GM23338 (cell line): ENCODE results near the gene UGT1A10. TPM values are rescaled to one million over a fixed set of nuclear protein-coding genes. Genes with fewer than 3 reads are reported as not detected.

Experiments used
- ATAC-seq: fragments of 200-7000 bp; cut with Tn5 transposase; 3 replicates; pipeline ENCODE4 v1.9.1; 2020
- DNase-seq: peaks from one replicate; pipeline ENCODE4 v3.0.0-alpha.2; 2015; ENCODE audit warnings: low spot score
- H2AFZ ChIP-seq: fragments of 200-600 bp; sonication (generic); 2 replicates; pipeline ENCODE4 v1.8.0; 2016; ENCODE audit warnings: antibody characterized with exemption, mild to moderate bottlenecking, moderate library complexity
- H3F3A ChIP-seq: fragments of 200-600 bp; sonication (generic); replicated peaks from 2 replicates; pipeline ENCODE4 v1.8.0; 2017; ENCODE audit warnings: antibody characterized with exemption, mixed run types, low read depth
- H3K27ac ChIP-seq: fragments of 200-600 bp; sonication (generic); 2 replicates; pipeline ENCODE4 v1.6.1; 2016; ENCODE audit warnings: low read depth
- H3K27me3 ChIP-seq: fragments of 200-600 bp; sonication (generic); 2 replicates; pipeline ENCODE4 v1.8.0; 2016; ENCODE audit warnings: mild to moderate bottlenecking, mixed run types, moderate library complexity; ENCODE audit not compliant: insufficient read depth
- H3K36me3 ChIP-seq: fragments of 200-600 bp; sonication (generic); 2 replicates; pipeline ENCODE4 v1.8.0; 2016; ENCODE audit warnings: mild to moderate bottlenecking; ENCODE audit not compliant: insufficient read depth
- H3K4me1 ChIP-seq: fragments of 200-600 bp; sonication (generic); 2 replicates; pipeline ENCODE4 v1.8.0; 2016; ENCODE audit warnings: mild to moderate bottlenecking, moderate library complexity; ENCODE audit not compliant: insufficient read depth
- H3K4me2 ChIP-seq: fragments of 200-600 bp; sonication (generic); 2 replicates; pipeline ENCODE4 v1.7.1; 2017; ENCODE audit warnings: mixed run types
- H3K4me3 ChIP-seq: fragments of 200-600 bp; sonication (generic); 2 replicates; pipeline ENCODE4 v1.6.1; 2016; ENCODE audit warnings: mixed run types
- H3K79me2 ChIP-seq: fragments of 200-600 bp; sonication (generic); replicated peaks from 2 replicates; pipeline ENCODE4 v1.8.0; 2017; ENCODE audit warnings: mild to moderate bottlenecking; ENCODE audit not compliant: insufficient read depth
- H3K9me2 ChIP-seq: fragments of 200-600 bp; sonication (generic); 2 replicates; pipeline ENCODE4 v1.8.0; 2017; ENCODE audit not compliant: insufficient read depth
- H4K20me1 ChIP-seq: fragments of 200-600 bp; sonication (generic); replicated peaks from 2 replicates; pipeline ENCODE4 v1.8.0; 2017; ENCODE audit warnings: mild to moderate bottlenecking; ENCODE audit not compliant: insufficient read depth
- H3K27ac Mint-ChIP-seq: 2 replicates; pipeline ENCODE4 v1.8.0; 2020; ENCODE audit warnings: inconsistent platforms, mild to moderate bottlenecking, moderate library complexity, mixed read lengths
- H3K27me3 Mint-ChIP-seq: 3 replicates; pipeline ENCODE4 v1.8.0; 2022; ENCODE audit warnings: low read depth, mild to moderate bottlenecking, moderate library complexity, mixed read lengths, inconsistent platforms; ENCODE audit not compliant: insufficient read depth, poor library complexity
- H3K36me3 Mint-ChIP-seq: 3 replicates; pipeline ENCODE4 v1.8.0; 2021; ENCODE audit warnings: low read depth, mild to moderate bottlenecking, inconsistent platforms, moderate library complexity, mixed read lengths
- H3K4me1 Mint-ChIP-seq: 3 replicates; pipeline ENCODE4 v1.8.0; 2020; ENCODE audit warnings: mild to moderate bottlenecking, inconsistent platforms, mixed read lengths
- H3K4me3 Mint-ChIP-seq: 3 replicates; pipeline ENCODE4 v1.8.0; 2021; ENCODE audit warnings: moderate library complexity, mild to moderate bottlenecking, inconsistent platforms, mixed read lengths
- H3K9me3 Mint-ChIP-seq: 3 replicates; pipeline ENCODE4 v1.8.0; 2020; ENCODE audit warnings: moderate library complexity, mild to moderate bottlenecking, inconsistent platforms, mixed read lengths
- CREB1 ChIP-seq: fragments of 250-450 bp; sonication (Bioruptor Pico); IDR thresholded peaks from 2 replicates; pipeline ENCODE4 v1.5.0; 2020; ENCODE audit warnings: low read depth, mild to moderate bottlenecking, moderate library complexity
- CTCF ChIP-seq, 2 experiments: fragments of 200-600 bp in 1 of 2; sonication (generic) in 1 of 2; conservative IDR thresholded peaks; 2 replicates each; pipeline versions ENCODE4 v1.5.1 to v1.6.1; 2016 to 2017; ENCODE audit warnings: antibody characterized with exemption in 2 of 2, low read depth in 2 of 2, mild to moderate bottlenecking in 2 of 2, moderate library complexity in 1 of 2
- ETS1 ChIP-seq: IDR thresholded peaks from 2 replicates; pipeline ENCODE4 v1.6.1; 2016; ENCODE audit warnings: antibody characterized with exemption
- EZH2 ChIP-seq: fragments of 200-600 bp; sonication (generic); IDR thresholded peaks from one replicate; pipeline ENCODE4 v1.8.0; 2017; ENCODE audit warnings: antibody characterized with exemption, mild to moderate bottlenecking, low read depth; ENCODE audit not compliant: unreplicated experiment
- EZH2phosphoT487 ChIP-seq: fragments of 200-600 bp; sonication (generic); IDR thresholded peaks from one replicate; pipeline ENCODE4 v1.8.1; 2018; ENCODE audit warnings: antibody characterized with exemption; ENCODE audit not compliant: unreplicated experiment
- JUNB ChIP-seq: IDR thresholded peaks from one replicate; pipeline ENCODE4 v1.6.1; 2016; ENCODE audit warnings: antibody characterized with exemption; ENCODE audit not compliant: unreplicated experiment
- NANOG ChIP-seq: IDR thresholded peaks from 2 replicates; pipeline ENCODE4 v1.6.1; 2016; ENCODE audit warnings: antibody characterized with exemption, borderline replicate concordance
- POLR2AphosphoS5 ChIP-seq: IDR thresholded peaks from 2 replicates; pipeline ENCODE4 v1.6.1; 2016; ENCODE audit warnings: antibody characterized with exemption, low read depth
- REST ChIP-seq: IDR thresholded peaks from one replicate; pipeline ENCODE4 v1.6.1; 2018; ENCODE audit warnings: antibody characterized with exemption; ENCODE audit not compliant: unreplicated experiment
- STAT1 ChIP-seq: IDR thresholded peaks from one replicate; pipeline ENCODE4 v1.6.1; 2016; ENCODE audit warnings: antibody characterized with exemption; ENCODE audit not compliant: unreplicated experiment
- ZNF114 ChIP-seq: fragments of 250-450 bp; sonication (Bioruptor Pico); IDR thresholded peaks from 2 replicates; pipeline ENCODE4 v1.5.0; 2020; ENCODE audit warnings: mild to moderate bottlenecking, moderate library complexity
- ZNF331 ChIP-seq: fragments of 250-450 bp; sonication (Bioruptor Pico); IDR thresholded peaks from 2 replicates; pipeline ENCODE4 v1.5.0; 2020; ENCODE audit warnings: low read depth, mild to moderate bottlenecking, moderate library complexity
- ZNF462 ChIP-seq: fragments of 250-450 bp; sonication (Bioruptor Pico); IDR thresholded peaks from 2 replicates; pipeline ENCODE4 v1.5.0; 2020; ENCODE audit warnings: mild to moderate bottlenecking, moderate library complexity
- polyA plus RNA-seq: library from polyadenylated mRNA; unstranded; fragments of >200 nt; fragmentation: Nextera tagmentation; extraction: Ambion mirVana; gene quantifications from 2 replicates; pipeline ENCODE4 v1.2.1, GENCODE V29; 2016
- total RNA-seq: library from RNA; depleted of rRNA; stranded (reverse); fragments of >200 nt; shearing (Covaris generic); gene quantifications from 2 replicates; pipeline ENCODE4 v1.2.3, GENCODE V29; 2014

Gene UGT1A10
- total and polyA plus RNA-seq, 2 experiments from 2014 or later: not detected

GRCh38 chr2:233684640-233685039, 48.4 kb downstream of the UGT1A10 start:
- no peaks in the 10 kb centered on the region for H3K36me3 ChIP-seq
- H2AFZ ChIP-seq: no peak overlapping the region
- no peak overlapping the region for H3K4me3 Mint-ChIP-seq
- H3K4me1 Mint-ChIP-seq: peaks cover 7% of the 10 kb centered on the region; the same call in 1 of the 3 replicates
- H3K27me3 Mint-ChIP-seq: peaks cover 4% of the 10 kb centered on the region
- DNase-seq (no peak), ATAC-seq (no peak)
- no peaks in the 10 kb centered on the region; the same call in 1 of the 2 replicates for H4K20me1 ChIP-seq
- TF ChIP-seq EZH2 (no peak), POLR2AphosphoS5 (no peak), CTCF (conservative IDR thresholded peaks at IDR 0.05; ENCODE audit: low read depth in 2 of 2) (no peak), STAT1 (no peak), CREB1 (CRISPR knock-in tag) (no peak), NANOG (no peak), ETS1 (no peak), JUNB (no peak), ZNF331 (CRISPR knock-in tag) (no peak), EZH2phosphoT487 (no peak), ZNF114 (CRISPR knock-in tag) (no peak), ZNF462 (CRISPR knock-in tag) (no peak), REST (no peak)
- H3K4me1 ChIP-seq: no peaks in the 10 kb centered on the region
- H3F3A ChIP-seq: no peaks in the 10 kb centered on the region
- no peaks in the 10 kb centered on the region for H3K9me3 Mint-ChIP-seq
- no peaks in the 10 kb centered on the region for H3K9me2 ChIP-seq
- no peaks in the 10 kb centered on the region for H3K27me3 ChIP-seq
- no peak overlapping the region for H3K27ac ChIP-seq
- no peak overlapping the region for H3K27ac Mint-ChIP-seq
- no peaks in the 10 kb centered on the region for H3K79me2 ChIP-seq
- no peak overlapping the region for H3K4me2 ChIP-seq
- H3K36me3 Mint-ChIP-seq: no peaks in the 10 kb centered on the region; the same call in 2 of the 3 replicates
- no peak overlapping the region for H3K4me3 ChIP-seq
